DLD1 (cell line): ENCODE measurements around the gene A2M.

Experiments used
- in situ Hi-C: cut with HindIII; loops from 2 replicates; pipeline ENCODE4 v1.10.0; 2017; ENCODE audit warnings: low sequenced_read_pairs

Gene A2M

GRCh38 chr12:9074484-9075137 is 41.1 kb downstream of the A2M start:
- in situ Hi-C loops, result no loop called here

GRCh38 chr12:9073076-9073475 is 42.6 kb downstream of the A2M start:
- in situ Hi-C loops, result no loop called here

GRCh38 chr12:9072481-9073038 is 43.2 kb downstream of the A2M start:
- in situ Hi-C loops, result no loop called here

GRCh38 chr12:9071969-9072368 is 43.8 kb downstream of the A2M start:
- in situ Hi-C loops, result no loop called here

GRCh38 chr12:9071518-9071917 is 44.2 kb downstream of the A2M start:
- in situ Hi-C loops, result no loop called here

GRCh38 chr12:9070351-9070750 is 45.4 kb downstream of the A2M start:
- in situ Hi-C loops, result no loop called here

GRCh38 chr12:9068600-9068999 is 47.1 kb downstream of the A2M start:
- in situ Hi-C loops, result no loop called here

- in situ Hi-C loops, result no loop called here
These were observed 47.6 kb downstream of the A2M start for GRCh38 chr12:9068086-9068485.

GRCh38 chr12:9066755-9067423 is 48.8 kb downstream of the A2M start:
- in situ Hi-C loops, result no loop called here

GRCh38 chr12:9066183-9066623 is 49.5 kb downstream of the A2M start:
- in situ Hi-C loops, result no loop called here

- in situ Hi-C loops, result no loop called here
These were observed 50.2 kb downstream of the A2M start for GRCh38 chr12:9065607-9065856.

GRCh38 chr12:9064815-9065606 is 50.7 kb downstream of the A2M start:
- in situ Hi-C loops, result no loop called here

GRCh38 chr12:9064201-9064814 is 51.4 kb downstream of the A2M start:
- in situ Hi-C loops, result no loop called here

- in situ Hi-C loops, result no loop called here
These were observed 63.1 kb downstream of the A2M start for GRCh38 chr12:9052610-9053009.

GRCh38 chr12:9051158-9051550 is 64.6 kb downstream of the A2M start:
- in situ Hi-C loops, result no loop called here

- in situ Hi-C loops, result no loop called here
These were observed 65.1 kb downstream of the A2M start for GRCh38 chr12:9050521-9051157.

- in situ Hi-C loops, result no loop called here
These were observed 66.1 kb downstream of the A2M start for GRCh38 chr12:9049520-9050133.

GRCh38 chr12:9048930-9049329 is 66.8 kb downstream of the A2M start:
- in situ Hi-C loops, result no loop called here

GRCh38 chr12:9047105-9047504 is 68.6 kb downstream of the A2M start:
- in situ Hi-C loops, result no loop called here

- in situ Hi-C loops, result no loop called here
These were observed 72.0 kb downstream of the A2M start for GRCh38 chr12:9043766-9044165.

- in situ Hi-C loops, result no loop called here
These were observed 74.4 kb downstream of the A2M start for GRCh38 chr12:9041321-9041720.
